Measurements from ENCODE around the gene HLA-DOA.

- TF ChIP-seq CTCF (IDR thresholded peaks at IDR 0.05), result no peak
- no peak for TF ChIP-seq POLR2A (IDR thresholded peaks at IDR 0.05)
Measured at GRCh38 chr6:32964776-32965175, 44.6 kb downstream of the HLA-DOA start.
